HepG2 (cell line): ENCODE results near the gene IL17RB. TPM values are rescaled to one million over a fixed set of nuclear protein-coding genes. Genes with fewer than 3 reads are reported as not detected.

Experiments used
- CENPT ChIP-seq: sonication (generic); formaldehyde crosslinking; IDR thresholded peaks from 2 replicates; pipeline ENCODE4 v1.8.0; 2022; ENCODE audit warnings: low read depth, mild to moderate bottlenecking, moderate library complexity, missing genetic modification reagents
- FOXM1 ChIP-seq: sonication (generic); formaldehyde crosslinking; IDR thresholded peaks from 2 replicates; pipeline ENCODE4 v1.5.0; 2020; ENCODE audit warnings: missing genetic modification reagents
- GPN1 ChIP-seq: sonication (generic); formaldehyde crosslinking; IDR thresholded peaks from 2 replicates; pipeline ENCODE4 v1.5.1; 2020; ENCODE audit warnings: missing genetic modification reagents, borderline replicate concordance
- KMT2A ChIP-seq: sonication (generic); formaldehyde crosslinking; IDR thresholded peaks from 2 replicates; pipeline ENCODE4 v1.4.0; 2020; ENCODE audit warnings: missing genetic modification reagents
- RAD51 ChIP-seq: fragments of 450-650 bp; IDR thresholded peaks from 2 replicates; pipeline ENCODE4 v1.6.1; 2016; ENCODE audit warnings: borderline replicate concordance
- RARA ChIP-seq: IDR thresholded peaks from 2 replicates; pipeline ENCODE4 v1.6.1; 2016; ENCODE audit warnings: missing genetic modification reagents, missing compliant biosample characterization
- REXO4 ChIP-seq: sonication (generic); formaldehyde crosslinking; IDR thresholded peaks from 2 replicates; pipeline ENCODE4 v1.8.0; 2022; ENCODE audit warnings: missing genetic modification reagents, mild to moderate bottlenecking, borderline replicate concordance
- SOX6 ChIP-seq, 2 experiments: fragments of 450-650 bp in 1 of 2; sonication (generic) in 1 of 2; formaldehyde crosslinking in 1 of 2; IDR thresholded peaks; 2 replicates each; pipeline versions ENCODE4 v1.4.0 to v1.6.1; 2017 to 2020; ENCODE audit warnings: antibody characterized with exemption in 1 of 2, mild to moderate bottlenecking in 1 of 2, missing genetic modification reagents in 1 of 2
- TBP ChIP-seq: sonication (generic); formaldehyde crosslinking; IDR thresholded peaks from 2 replicates; pipeline ENCODE4 v1.5.0; 2020; ENCODE audit warnings: missing genetic modification reagents
- ZKSCAN1 ChIP-seq: fragments of 150-350 bp; IDR thresholded peaks from 2 replicates; pipeline ENCODE4 v1.6.1; 2014; ENCODE audit warnings: low read length
- ZNF230 ChIP-seq: sonication (generic); formaldehyde crosslinking; IDR thresholded peaks from 2 replicates; pipeline ENCODE4 v1.4.0; 2020; ENCODE audit warnings: mild to moderate bottlenecking, missing genetic modification reagents
- polyA plus RNA-seq, 8 experiments: library from polyadenylated mRNA; depleted of rRNA in 3 of 8; stranded (reverse) in 7 of 8; unstranded in 1 of 8; fragments of >200 nt; fragmentation: Illumina TruSeq in 4 of 8; extraction: Trizol in 4 of 8; gene quantifications; 2 replicates each; pipeline versions ENCODE4 v1.2.1 to v1.2.3, GENCODE V29; 2011 to 2016; ENCODE audit warnings: low read depth in 4 of 8, missing spikeins in 1 of 8, mixed read lengths in 1 of 8; ENCODE audit not compliant: insufficient read depth in 1 of 8
- total RNA-seq, 5 experiments: library from RNA; depleted of rRNA; stranded (reverse); fragments of >200 nt; fragmentation: Illumina TruSeq; extraction: Trizol; gene quantifications; 2 replicates each; pipeline ENCODE4 v1.2.3, GENCODE V29; 2016; ENCODE audit warnings: low read depth in 1 of 5
- TF ChIP-seq, protein P1 (sequence below): sonication (generic); formaldehyde crosslinking; IDR thresholded peaks from 2 replicates; pipeline ENCODE4 v1.5.1; 2020; ENCODE audit warnings: mild to moderate bottlenecking, missing genetic modification reagents, borderline replicate concordance
- TF ChIP-seq, protein P2 (sequence below): conservative IDR thresholded peaks from 2 replicates; pipeline ENCODE4 v1.6.1; 2018; ENCODE audit warnings: missing genetic modification reagents
- TF ChIP-seq, protein P3 (sequence below): IDR thresholded peaks from 2 replicates; pipeline ENCODE4 v1.6.1; 2012; ENCODE audit warnings: low read depth, low read length, improper control_type of control experiment
- TF ChIP-seq, protein P4 (sequence below): IDR thresholded peaks from 2 replicates; pipeline ENCODE4 v1.4.0; 2020; ENCODE audit warnings: mild to moderate bottlenecking, missing genetic modification reagents

Gene IL17RB
- total and polyA plus RNA-seq, 2 of the 13 experiments (the other 11 are each of a cell fraction or from before 2014, with no cell fraction given), result 130 to 190 TPM

DNA sequence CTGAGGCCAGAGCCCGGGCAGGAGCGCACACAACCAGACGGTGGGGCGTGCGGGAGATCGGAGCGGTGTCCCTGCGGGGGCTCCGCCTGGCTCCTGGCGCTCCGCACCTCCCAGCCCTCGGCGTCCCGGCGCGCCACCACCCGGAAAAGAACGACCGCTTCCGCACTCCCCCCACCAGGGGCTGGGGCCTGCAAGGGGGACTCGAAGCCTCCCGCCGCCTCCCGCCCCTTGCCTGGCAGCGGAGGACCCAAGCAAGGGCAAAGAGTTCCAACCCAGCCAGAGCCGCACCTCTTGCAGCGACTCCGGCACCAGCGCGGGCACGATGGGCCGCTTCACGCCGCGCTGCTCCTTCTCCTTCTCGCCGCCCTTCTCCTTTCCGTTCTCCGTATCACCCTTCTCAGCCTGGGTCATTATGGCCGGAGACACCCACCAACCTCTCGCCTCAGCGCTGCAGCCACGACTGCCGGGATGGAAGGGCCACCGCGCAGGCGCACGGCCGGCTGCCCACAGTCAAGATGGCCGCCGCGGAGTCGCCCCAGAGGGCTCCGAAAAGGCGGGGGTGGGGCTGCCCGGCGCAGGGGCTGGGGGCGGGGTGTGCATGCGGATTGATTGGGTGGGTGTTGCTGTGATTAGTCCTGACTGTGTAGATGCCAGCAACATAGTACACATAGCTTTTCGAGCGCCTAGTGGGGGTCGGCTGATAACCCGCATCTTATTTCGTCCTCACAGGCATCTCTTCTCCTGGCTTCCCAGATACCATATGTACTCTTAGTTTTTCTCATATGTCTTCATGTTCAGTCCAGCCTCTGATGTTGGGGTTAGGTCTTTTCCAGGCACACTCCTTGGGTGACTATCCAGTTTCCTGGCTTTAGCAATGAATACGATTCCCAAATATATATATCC lies 35.6 kb downstream of the IL17RB start, which contains the start of gene ACTR8 (continued):
- TF ChIP-seq FOXM1 (CRISPR knock-in tag), result no peak
- TF ChIP-seq REXO4 (CRISPR knock-in tag), result no peak
- TF ChIP-seq, protein P1, sequence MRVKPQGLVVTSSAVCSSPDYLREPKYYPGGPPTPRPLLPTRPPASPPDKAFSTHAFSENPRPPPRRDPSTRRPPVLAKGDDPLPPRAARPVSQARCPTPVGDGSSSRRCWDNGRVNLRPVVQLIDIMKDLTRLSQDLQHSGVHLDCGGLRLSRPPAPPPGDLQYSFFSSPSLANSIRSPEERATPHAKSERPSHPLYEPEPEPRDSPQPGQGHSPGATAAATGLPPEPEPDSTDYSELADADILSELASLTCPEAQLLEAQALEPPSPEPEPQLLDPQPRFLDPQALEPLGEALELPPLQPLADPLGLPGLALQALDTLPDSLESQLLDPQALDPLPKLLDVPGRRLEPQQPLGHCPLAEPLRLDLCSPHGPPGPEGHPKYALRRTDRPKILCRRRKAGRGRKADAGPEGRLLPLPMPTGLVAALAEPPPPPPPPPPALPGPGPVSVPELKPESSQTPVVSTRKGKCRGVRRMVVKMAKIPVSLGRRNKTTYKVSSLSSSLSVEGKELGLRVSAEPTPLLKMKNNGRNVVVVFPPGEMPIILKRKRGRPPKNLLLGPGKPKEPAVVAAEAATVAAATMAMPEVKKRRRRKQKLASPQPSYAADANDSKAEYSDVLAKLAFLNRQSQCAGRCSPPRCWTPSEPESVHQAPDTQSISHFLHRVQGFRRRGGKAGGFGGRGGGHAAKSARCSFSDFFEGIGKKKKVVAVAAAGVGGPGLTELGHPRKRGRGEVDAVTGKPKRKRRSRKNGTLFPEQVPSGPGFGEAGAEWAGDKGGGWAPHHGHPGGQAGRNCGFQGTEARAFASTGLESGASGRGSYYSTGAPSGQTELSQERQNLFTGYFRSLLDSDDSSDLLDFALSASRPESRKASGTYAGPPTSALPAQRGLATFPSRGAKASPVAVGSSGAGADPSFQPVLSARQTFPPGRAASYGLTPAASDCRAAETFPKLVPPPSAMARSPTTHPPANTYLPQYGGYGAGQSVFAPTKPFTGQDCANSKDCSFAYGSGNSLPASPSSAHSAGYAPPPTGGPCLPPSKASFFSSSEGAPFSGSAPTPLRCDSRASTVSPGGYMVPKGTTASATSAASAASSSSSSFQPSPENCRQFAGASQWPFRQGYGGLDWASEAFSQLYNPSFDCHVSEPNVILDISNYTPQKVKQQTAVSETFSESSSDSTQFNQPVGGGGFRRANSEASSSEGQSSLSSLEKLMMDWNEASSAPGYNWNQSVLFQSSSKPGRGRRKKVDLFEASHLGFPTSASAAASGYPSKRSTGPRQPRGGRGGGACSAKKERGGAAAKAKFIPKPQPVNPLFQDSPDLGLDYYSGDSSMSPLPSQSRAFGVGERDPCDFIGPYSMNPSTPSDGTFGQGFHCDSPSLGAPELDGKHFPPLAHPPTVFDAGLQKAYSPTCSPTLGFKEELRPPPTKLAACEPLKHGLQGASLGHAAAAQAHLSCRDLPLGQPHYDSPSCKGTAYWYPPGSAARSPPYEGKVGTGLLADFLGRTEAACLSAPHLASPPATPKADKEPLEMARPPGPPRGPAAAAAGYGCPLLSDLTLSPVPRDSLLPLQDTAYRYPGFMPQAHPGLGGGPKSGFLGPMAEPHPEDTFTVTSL, result peak; percentile 53; the same call in 1 of the 2 replicates
- no peak for TF ChIP-seq RAD51
- TF ChIP-seq GPN1, result no peak
- no peak for TF ChIP-seq TBP (CRISPR knock-in tag)
- TF ChIP-seq KMT2A (CRISPR knock-in tag), result peak; percentile 81; the same call in 1 of the 2 replicates
- TF ChIP-seq, protein P2, sequence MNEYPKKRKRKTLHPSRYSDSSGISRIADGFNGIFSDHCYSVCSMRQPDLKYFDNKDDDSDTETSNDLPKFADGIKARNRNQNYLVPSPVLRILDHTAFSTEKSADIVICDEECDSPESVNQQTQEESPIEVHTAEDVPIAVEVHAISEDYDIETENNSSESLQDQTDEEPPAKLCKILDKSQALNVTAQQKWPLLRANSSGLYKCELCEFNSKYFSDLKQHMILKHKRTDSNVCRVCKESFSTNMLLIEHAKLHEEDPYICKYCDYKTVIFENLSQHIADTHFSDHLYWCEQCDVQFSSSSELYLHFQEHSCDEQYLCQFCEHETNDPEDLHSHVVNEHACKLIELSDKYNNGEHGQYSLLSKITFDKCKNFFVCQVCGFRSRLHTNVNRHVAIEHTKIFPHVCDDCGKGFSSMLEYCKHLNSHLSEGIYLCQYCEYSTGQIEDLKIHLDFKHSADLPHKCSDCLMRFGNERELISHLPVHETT (CRISPR knock-in tag), result 0 out of 2 replicates have a peak, but pooled peaks have one; percentile 68
- TF ChIP-seq RARA (CRISPR knock-in tag), result peak; percentile 32; the same call in 1 of the 2 replicates
- peak; percentile 83; the same call in 1 of the 2 replicates for TF ChIP-seq ZNF230 (CRISPR knock-in tag)
- no peak for TF ChIP-seq SOX6 (IDR thresholded peaks at IDR 0.05)
- TF ChIP-seq SOX6 (CRISPR knock-in tag; IDR thresholded peaks at IDR 0.05), result peak; percentile 62
- TF ChIP-seq, protein P3, sequence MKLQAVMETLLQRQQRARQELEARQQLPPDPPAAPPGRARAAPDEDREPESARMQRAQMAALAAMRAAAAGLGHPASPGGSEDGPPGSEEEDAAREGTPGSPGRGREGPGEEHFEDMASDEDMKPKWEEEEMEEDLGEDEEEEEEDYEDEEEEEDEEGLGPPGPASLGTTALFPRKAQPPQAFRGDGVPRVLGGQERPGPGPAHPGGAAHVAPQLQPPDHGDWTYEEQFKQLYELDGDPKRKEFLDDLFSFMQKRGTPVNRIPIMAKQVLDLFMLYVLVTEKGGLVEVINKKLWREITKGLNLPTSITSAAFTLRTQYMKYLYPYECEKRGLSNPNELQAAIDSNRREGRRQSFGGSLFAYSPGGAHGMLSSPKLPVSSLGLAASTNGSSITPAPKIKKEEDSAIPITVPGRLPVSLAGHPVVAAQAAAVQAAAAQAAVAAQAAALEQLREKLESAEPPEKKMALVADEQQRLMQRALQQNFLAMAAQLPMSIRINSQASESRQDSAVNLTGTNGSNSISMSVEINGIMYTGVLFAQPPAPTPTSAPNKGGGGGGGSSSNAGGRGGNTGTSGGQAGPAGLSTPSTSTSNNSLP, result no peak
- TF ChIP-seq CENPT, result no peak
- TF ChIP-seq, protein P4, sequence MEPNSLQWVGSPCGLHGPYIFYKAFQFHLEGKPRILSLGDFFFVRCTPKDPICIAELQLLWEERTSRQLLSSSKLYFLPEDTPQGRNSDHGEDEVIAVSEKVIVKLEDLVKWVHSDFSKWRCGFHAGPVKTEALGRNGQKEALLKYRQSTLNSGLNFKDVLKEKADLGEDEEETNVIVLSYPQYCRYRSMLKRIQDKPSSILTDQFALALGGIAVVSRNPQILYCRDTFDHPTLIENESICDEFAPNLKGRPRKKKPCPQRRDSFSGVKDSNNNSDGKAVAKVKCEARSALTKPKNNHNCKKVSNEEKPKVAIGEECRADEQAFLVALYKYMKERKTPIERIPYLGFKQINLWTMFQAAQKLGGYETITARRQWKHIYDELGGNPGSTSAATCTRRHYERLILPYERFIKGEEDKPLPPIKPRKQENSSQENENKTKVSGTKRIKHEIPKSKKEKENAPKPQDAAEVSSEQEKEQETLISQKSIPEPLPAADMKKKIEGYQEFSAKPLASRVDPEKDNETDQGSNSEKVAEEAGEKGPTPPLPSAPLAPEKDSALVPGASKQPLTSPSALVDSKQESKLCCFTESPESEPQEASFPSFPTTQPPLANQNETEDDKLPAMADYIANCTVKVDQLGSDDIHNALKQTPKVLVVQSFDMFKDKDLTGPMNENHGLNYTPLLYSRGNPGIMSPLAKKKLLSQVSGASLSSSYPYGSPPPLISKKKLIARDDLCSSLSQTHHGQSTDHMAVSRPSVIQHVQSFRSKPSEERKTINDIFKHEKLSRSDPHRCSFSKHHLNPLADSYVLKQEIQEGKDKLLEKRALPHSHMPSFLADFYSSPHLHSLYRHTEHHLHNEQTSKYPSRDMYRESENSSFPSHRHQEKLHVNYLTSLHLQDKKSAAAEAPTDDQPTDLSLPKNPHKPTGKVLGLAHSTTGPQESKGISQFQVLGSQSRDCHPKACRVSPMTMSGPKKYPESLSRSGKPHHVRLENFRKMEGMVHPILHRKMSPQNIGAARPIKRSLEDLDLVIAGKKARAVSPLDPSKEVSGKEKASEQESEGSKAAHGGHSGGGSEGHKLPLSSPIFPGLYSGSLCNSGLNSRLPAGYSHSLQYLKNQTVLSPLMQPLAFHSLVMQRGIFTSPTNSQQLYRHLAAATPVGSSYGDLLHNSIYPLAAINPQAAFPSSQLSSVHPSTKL, result peak; percentile 73
- no peak; the same call in 1 of the 2 replicates for TF ChIP-seq ZKSCAN1
